Smooth muscle cell (in vitro differentiated cells): Measurements from ENCODE around the gene TMEM120B. TPM values are rescaled to one million over a fixed set of nuclear protein-coding genes. Genes with fewer than 3 reads are reported as not detected.

ENCODE experiments used
- DNase-seq: peaks from one replicate; lab custom pipeline; 2025; ENCODE audit not compliant: unreplicated experiment; lab: John Stamatoyannopoulos, UW
- H2AFZ ChIP-seq: fragments of 200-600 bp; sonication (generic); 2 replicates; pipeline ENCODE4 v1.6.0; 2016; ENCODE audit warnings: antibody characterized with exemption, low read depth, mild to moderate bottlenecking
- H3F3A ChIP-seq: fragments of 200-600 bp; sonication (generic); 2 replicates; pipeline ENCODE4 v1.6.0; 2017; ENCODE audit warnings: antibody characterized with exemption, low read depth
- H3K27ac ChIP-seq: fragments of 200-600 bp; sonication (generic); 2 replicates; pipeline ENCODE4 v1.5.1; 2016; ENCODE audit warnings: low read depth, mild to moderate bottlenecking
- H3K27me3 ChIP-seq: fragments of 200-600 bp; sonication (generic); 2 replicates; pipeline ENCODE4 v1.6.1; 2016; ENCODE audit warnings: low read depth, mild to moderate bottlenecking
- H3K36me3 ChIP-seq: fragments of 200-600 bp; sonication (generic); 2 replicates; pipeline ENCODE4 v1.5.1; 2016; ENCODE audit warnings: low read depth
- H3K4me1 ChIP-seq: fragments of 200-600 bp; sonication (generic); 2 replicates; pipeline ENCODE4 v1.5.1; 2016; ENCODE audit warnings: low read depth
- H3K4me2 ChIP-seq: fragments of 200-600 bp; sonication (generic); 2 replicates; pipeline ENCODE4 v1.6.0; 2016; ENCODE audit warnings: mild to moderate bottlenecking
- H3K4me3 ChIP-seq: fragments of 200-600 bp; sonication (generic); 2 replicates; pipeline ENCODE4 v1.5.1; 2016; ENCODE audit warnings: mild to moderate bottlenecking
- H3K79me2 ChIP-seq: fragments of 200-600 bp; sonication (generic); 2 replicates; pipeline ENCODE4 v1.6.0; 2016; ENCODE audit warnings: low read depth, mild to moderate bottlenecking
- H3K9ac ChIP-seq: fragments of 200-600 bp; sonication (generic); 2 replicates; pipeline ENCODE4 v1.6.0; 2016; ENCODE audit warnings: low read depth
- H3K9me3 ChIP-seq: fragments of 200-600 bp; sonication (generic); replicated peaks from 2 replicates; pipeline ENCODE4 v1.5.1; 2016; ENCODE audit warnings: low read depth
- H4K20me1 ChIP-seq: fragments of 200-600 bp; sonication (generic); 2 replicates; pipeline ENCODE4 v1.6.0; 2016; ENCODE audit warnings: low read depth
- CTCF ChIP-seq: fragments of 200-600 bp; sonication (generic); IDR thresholded peaks from 2 replicates; pipeline ENCODE4 v1.5.1; 2017; ENCODE audit warnings: borderline replicate concordance, mild to moderate bottlenecking, antibody characterized with exemption; ENCODE audit not compliant: insufficient read depth, poor library complexity, severe bottlenecking
- whole genome bisulfite sequencing: methylation state at CpG from one replicate; pipeline ENCODE4 v1.1.7; 2016; ENCODE audit warnings: low lambda C conversion rate; 5-methylcytosine and 5-hydroxymethylcytosine counted together
- polyA plus RNA-seq: library from polyadenylated mRNA; unstranded; fragments of >200 nt; fragmentation: Nextera tagmentation; extraction: Ambion mirVana; gene quantifications from 2 replicates; pipeline ENCODE4 v1.2.1, GENCODE V29; 2016
- total RNA-seq: library from RNA; depleted of rRNA; stranded (reverse); fragments of >200 nt; gene quantifications from 2 replicates; pipeline ENCODE4 v1.2.3, GENCODE V29; 2014

Gene TMEM120B
- total and polyA plus RNA-seq, 2 experiments from 2014 or later: 5.3 to 7.6 TPM

GRCh38 chr12:121767525-121768016 lies 55.0 kb downstream of the TMEM120B start:
- no peaks in the 10 kb centered on the region for H3K9me3 ChIP-seq
- TF ChIP-seq CTCF: no peak
- H3K27ac ChIP-seq: no peak overlapping the region
- no peaks in the 10 kb centered on the region for H3K4me1 ChIP-seq
- H3K79me2 ChIP-seq: no peaks in the 10 kb centered on the region
- H4K20me1 ChIP-seq: no peaks in the 10 kb centered on the region
- no peak overlapping the region for H2AFZ ChIP-seq
- H3K27me3 ChIP-seq: no peaks in the 10 kb centered on the region
- H3K4me2 ChIP-seq: no peak overlapping the region
- DNase-seq: no peak
- H3F3A ChIP-seq: no peaks in the 10 kb centered on the region
- H3K36me3 ChIP-seq: no peaks in the 10 kb centered on the region
- H3K4me3 ChIP-seq: no peak overlapping the region
- no peak overlapping the region for H3K9ac ChIP-seq
- WGBS: 79% methylated on average over 10 of the region's 10 CpGs

GRCh38 chr12:121769297-121769830 lies 56.8 kb downstream of the TMEM120B start:
- TF ChIP-seq CTCF: no peak
- H3K9me3 ChIP-seq: no peaks in the 10 kb centered on the region
- no peak overlapping the region for H2AFZ ChIP-seq
- H3K9ac ChIP-seq: no peak overlapping the region
- 92% methylated on average over 9 of the region's 9 CpGs for WGBS
- H3K36me3 ChIP-seq: no peaks in the 10 kb centered on the region
- H3K4me3 ChIP-seq: no peak overlapping the region
- H4K20me1 ChIP-seq: no peaks in the 10 kb centered on the region
- H3F3A ChIP-seq: no peaks in the 10 kb centered on the region
- H3K27ac ChIP-seq: no peak overlapping the region
- H3K27me3 ChIP-seq: no peaks in the 10 kb centered on the region
- no peaks in the 10 kb centered on the region for H3K4me1 ChIP-seq
- no peak overlapping the region for H3K4me2 ChIP-seq
- no peaks in the 10 kb centered on the region for H3K79me2 ChIP-seq
- DNase-seq: no peak

GRCh38 chr12:121769831-121770301 lies 57.3 kb downstream of the TMEM120B start:
- 94% methylated on average over 11 of the region's 11 CpGs for WGBS
- H3K27ac ChIP-seq: no peak overlapping the region

More at GRCh38 chr12:121769831-121770301, 57.3 kb downstream of the TMEM120B start:
- Histone ChIP-seq H3K4me3 (no peak overlapping the region), H2AFZ (no peak overlapping the region), H4K20me1 (no peaks in the 10 kb centered on the region), H3K9me3 (no peaks in the 10 kb centered on the region), H3K36me3 (no peaks in the 10 kb centered on the region), H3K4me2 (no peak overlapping the region), H3K4me1 (no peaks in the 10 kb centered on the region), H3F3A (no peaks in the 10 kb centered on the region), H3K27me3 (no peaks in the 10 kb centered on the region), H3K9ac (no peak overlapping the region), H3K79me2 (no peaks in the 10 kb centered on the region)
- DNase-seq: no peak
- no peak for TF ChIP-seq CTCF
